GM13977 (cell line): ENCODE data around the gene PKP2.

Experiments used
- DNase-seq: peaks from one replicate; pipeline ENCODE4 v3.0.0; 2012; ENCODE audit warnings: low spot score
- in situ Hi-C: fragments of 300-500 bp; cut with MboI; formaldehyde crosslinking; loops from one replicate; pipeline ENCODE4 v1.12.0; 2022; ENCODE audit warnings: low sequenced_read_pairs, low pct_unique_long_range_greater_than_20kb, mixed read lengths, inconsistent platforms; ENCODE audit not compliant: unreplicated experiment
- TF ChIP-seq, protein P1 (sequence below): IDR thresholded peaks from 2 replicates; pipeline ENCODE4 v1.5.1; 2012; ENCODE audit warnings: mild to moderate bottlenecking, control low read depth; ENCODE audit not compliant: insufficient read depth; ENCODE audit errors: extremely low read depth, missing control alignments

PKP2 gene

DNA sequence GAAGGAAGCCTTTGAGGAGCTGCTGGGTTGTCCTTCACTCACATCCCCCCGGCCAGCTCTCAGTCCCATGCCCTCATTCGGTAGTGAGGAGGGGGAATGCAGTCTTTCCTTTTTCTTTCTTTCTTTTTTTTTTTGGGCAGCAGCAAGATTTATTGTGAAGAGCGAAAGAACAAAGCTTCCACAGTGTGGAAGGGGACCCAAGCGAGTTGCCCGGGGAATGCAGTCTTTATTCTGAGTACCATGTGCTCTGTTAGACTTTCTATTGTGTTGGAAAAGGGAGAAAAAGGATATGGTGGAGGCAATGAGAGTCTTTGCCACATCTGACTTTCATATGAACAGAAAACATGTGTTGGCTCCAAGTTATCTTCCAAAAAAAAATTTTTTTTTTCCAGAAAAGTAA is 111.0 kb downstream of the PKP2 start:
- no peak for DNase-seq
- in situ Hi-C loops: no loop called here
- TF ChIP-seq, protein P1, sequence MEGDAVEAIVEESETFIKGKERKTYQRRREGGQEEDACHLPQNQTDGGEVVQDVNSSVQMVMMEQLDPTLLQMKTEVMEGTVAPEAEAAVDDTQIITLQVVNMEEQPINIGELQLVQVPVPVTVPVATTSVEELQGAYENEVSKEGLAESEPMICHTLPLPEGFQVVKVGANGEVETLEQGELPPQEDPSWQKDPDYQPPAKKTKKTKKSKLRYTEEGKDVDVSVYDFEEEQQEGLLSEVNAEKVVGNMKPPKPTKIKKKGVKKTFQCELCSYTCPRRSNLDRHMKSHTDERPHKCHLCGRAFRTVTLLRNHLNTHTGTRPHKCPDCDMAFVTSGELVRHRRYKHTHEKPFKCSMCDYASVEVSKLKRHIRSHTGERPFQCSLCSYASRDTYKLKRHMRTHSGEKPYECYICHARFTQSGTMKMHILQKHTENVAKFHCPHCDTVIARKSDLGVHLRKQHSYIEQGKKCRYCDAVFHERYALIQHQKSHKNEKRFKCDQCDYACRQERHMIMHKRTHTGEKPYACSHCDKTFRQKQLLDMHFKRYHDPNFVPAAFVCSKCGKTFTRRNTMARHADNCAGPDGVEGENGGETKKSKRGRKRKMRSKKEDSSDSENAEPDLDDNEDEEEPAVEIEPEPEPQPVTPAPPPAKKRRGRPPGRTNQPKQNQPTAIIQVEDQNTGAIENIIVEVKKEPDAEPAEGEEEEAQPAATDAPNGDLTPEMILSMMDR: no peak

DNA sequence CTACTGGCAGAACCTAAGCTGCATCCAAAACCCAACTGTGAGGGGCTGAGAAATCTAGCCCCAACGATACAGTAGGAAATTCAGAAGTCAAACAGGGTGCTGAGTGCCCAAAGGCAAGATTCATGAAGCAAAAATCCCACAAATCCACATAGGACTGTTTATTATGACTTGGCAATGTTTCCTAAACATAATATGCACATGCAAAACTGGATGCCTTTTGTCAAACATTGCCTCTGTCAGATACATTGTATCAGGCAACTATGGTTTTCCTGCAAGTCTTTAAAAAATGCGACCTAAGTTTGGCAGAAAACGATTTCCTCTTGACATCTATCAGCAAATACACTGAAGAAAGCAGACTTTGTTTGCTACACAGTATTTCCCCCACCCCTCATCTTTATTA is 113.5 kb downstream of the PKP2 start:
- TF ChIP-seq, protein P1: no peak
- in situ Hi-C loops: no loop called here
- DNase-seq: no peak

DNA sequence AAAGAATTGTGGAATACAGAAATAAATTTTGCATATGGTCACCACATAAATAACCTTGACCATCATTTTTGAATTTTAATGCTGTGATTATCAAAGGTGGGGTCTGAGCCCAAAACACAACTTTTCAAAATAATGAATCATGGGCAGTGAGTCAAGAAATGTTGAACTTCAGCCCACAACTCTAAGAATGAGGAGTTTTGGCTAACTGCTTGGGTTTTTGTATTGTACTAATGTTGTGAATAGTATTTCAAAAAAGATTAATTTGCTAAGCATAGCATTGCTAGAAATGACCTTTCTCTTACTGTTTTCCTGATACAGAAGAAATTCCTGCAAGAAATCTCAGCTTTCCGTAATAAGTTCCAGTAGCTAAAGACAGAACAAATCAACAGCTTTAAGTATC is 116.5 kb downstream of the PKP2 start:
- in situ Hi-C loops: no loop called here
- TF ChIP-seq, protein P1: no peak
- no peak for DNase-seq

DNA sequence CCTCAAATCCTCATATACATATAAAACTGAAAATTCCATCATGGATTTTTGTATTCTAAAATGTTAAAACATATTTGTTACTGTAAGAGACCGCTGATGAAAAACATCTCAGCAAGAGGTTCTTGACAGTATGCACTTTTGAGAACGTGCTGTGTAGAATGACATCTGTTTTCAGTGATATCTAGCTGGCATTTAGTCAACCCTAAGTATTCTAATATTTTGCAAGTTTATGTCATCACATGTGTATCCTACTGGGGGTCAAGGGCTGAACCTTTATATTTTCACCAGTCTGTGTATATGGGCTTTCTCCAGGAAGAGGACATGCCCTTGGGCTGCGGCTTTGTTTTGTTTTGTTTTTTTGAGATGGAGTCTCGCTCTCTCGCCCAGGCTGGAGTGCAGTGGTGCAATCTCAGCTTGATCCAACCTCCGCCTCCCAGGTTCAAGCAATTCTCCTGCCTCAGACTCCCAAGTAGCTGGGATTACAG is 118.8 kb downstream of the PKP2 start:
- no peak for DNase-seq
- TF ChIP-seq, protein P1: no peak
- in situ Hi-C loops: no loop called here

DNA sequence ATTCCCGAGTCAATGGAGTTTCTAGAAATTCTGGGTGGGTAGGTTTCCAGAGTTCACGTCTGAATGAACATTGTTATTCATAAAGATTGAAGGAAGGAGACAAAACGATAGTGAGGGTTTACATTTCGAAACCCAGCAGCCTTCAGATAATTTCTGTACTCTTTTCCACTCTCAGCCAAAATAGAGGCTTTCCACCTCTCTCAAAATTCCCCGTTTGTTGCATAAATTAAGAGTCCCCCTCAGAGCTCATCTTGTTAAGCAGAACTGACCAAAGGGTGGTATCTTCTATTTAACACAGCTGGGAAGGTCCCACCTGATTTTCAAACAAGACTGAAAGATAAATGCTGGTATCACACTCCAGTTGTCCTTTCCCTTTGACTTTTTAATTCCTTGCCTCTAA is 119.4 kb downstream of the PKP2 start:
- peak; percentile 18 for DNase-seq
- in situ Hi-C loops: no loop called here
- TF ChIP-seq, protein P1: no peak

DNA sequence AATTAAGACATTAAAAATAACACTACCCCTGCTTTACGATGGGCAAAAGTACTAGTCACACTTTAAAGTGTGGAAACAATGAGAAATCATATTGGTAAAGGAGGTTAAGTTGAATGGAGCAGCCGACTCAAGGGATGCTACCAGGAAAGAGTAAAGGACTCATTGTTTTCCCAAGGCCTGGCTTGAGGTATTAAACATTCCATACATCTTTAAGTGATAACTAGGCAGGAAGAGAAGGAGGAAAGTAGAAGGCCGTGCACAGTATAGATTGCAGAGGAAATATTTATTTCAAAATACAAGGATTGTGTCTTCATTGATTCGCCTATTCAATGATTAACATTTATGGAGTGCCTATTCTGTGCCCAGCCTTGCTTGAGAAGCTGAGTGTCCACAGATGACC is 120.3 kb downstream of the PKP2 start:
- TF ChIP-seq, protein P1: no peak
- in situ Hi-C loops: no loop called here
- DNase-seq: no peak

DNA sequence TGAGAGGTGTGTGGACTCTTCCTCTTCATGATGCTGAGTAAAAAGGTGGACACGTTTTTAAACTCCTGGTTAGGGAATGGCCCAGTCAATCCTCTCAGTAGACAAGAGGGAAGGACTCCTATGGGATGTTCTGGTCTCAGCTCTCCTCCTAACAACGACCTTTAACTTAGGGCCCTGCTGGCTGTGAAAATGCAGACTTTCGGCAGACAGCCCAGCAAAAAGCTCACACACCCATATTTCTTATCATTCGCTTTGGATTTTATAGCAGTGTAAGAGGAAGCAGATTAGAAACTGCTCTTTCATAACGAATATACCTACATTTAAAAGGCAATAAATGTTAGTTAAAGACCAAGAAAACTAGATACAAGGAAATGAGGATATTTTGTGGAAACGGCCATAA is 122.9 kb downstream of the PKP2 start:
- in situ Hi-C loops: loop anchor here (25.0 kb wide), 1 partner anchor 139 kb away; no protein-coding TSS in a partner anchor
- TF ChIP-seq, protein P1: no peak
- DNase-seq: no peak
